ENCODE data around the gene TPM4. TPM values are rescaled to one million over a fixed set of nuclear protein-coding genes. Genes with fewer than 3 reads are reported as not detected.
A peak's percentile ranks its signal among the peaks of the same experiment; 100 is the strongest.

Gene TPM4
- total and polyA plus RNA-seq, 2 of the 8 experiments (the other 6 are each of a cell fraction or from before 2014, with no cell fraction given) = 160 to 359 TPM

DNA sequence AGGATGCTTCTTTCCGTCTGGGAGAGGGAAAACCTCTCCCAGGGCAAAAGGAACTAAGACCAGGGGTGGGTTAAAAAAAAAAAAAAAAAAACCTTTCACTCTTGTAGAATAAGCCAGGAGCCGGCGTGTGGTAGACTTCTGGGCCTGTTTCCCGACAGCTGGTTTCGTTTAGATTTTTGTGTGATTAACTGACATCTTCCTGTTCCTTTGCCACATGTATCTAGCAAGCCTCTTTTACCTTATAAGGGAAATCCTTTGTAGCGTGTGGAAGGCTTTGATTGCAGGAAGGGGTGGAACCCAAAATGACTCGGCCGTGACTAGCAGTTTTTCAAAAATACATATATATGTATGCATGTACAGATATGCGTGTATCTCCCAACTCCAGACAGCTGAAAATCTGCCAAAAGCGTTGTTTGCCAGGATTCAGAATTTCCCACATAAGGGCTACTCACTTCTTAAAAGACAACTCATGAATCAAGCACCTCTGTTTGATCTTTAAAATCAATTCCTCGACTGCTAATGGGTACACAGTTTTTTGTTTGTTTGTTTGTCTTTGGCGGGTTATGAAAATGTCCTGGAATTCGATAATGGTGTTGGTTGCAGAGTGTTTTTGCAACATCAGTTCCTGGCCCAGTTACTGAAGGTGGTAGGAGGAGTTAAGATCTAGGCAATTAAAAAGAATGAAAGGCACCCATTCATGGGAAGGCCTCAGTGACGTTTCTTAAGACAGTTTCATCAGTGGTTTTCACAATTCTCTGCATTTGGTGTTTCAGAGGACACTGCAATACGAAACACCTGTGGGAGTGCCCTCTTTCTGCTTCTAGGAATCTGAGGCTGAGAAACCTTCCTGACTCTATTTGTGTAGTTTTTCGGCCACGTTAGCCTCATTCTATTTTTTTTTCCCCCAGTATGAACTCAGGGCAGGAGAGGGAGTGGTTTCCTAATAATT is 2.7 kb downstream of the TPM4 start (continued):
- TF ChIP-seq ZNF274 (IDR thresholded peaks at IDR 0.05; ENCODE audit: borderline replicate concordance, extremely low read depth, low read length) (no peak), CTBP2 (IDR thresholded peaks at IDR 0.05; ENCODE audit: borderline replicate concordance, insufficient read depth, insufficient read length, low read length) (no peak), SP1 (IDR thresholded peaks at IDR 0.05; ENCODE audit: low read depth, low read length) (no peak), HDAC2 (IDR thresholded peaks at IDR 0.05; ENCODE audit: borderline replicate concordance in 1 of 2, low read depth in 2 of 2, low read length in 2 of 2) (no peak), SP4 (IDR thresholded peaks at IDR 0.05; ENCODE audit: low read length) (no peak), SIN3A (conservative IDR thresholded peaks at IDR 0.05 in 1 of 2, IDR thresholded peaks at IDR 0.05 in 1 of 2; ENCODE audit: low read depth in 1 of 2, low read length in 2 of 2) (no peak), EP300 (IDR thresholded peaks at IDR 0.05; ENCODE audit: borderline replicate concordance in 1 of 2, low read depth in 2 of 2, low read length in 2 of 2) (no peak), JUN (IDR thresholded peaks at IDR 0.05; ENCODE audit: low read depth, low read length) (no peak), GTF2F1 (IDR thresholded peaks at IDR 0.05; ENCODE audit: borderline replicate concordance, low read depth, low read length) (no peak), BRCA1 (IDR thresholded peaks at IDR 0.05; ENCODE audit: low read depth, low read length) (no peak), SIRT6 (IDR thresholded peaks at IDR 0.05; ENCODE audit: low read length) (no peak), CEBPB (IDR thresholded peaks at IDR 0.05; ENCODE audit: low read depth, low read length) (no peak), CBX8 (IDR thresholded peaks at IDR 0.05; ENCODE audit: borderline replicate concordance, low read depth, low read length) (no peak), TBP (IDR thresholded peaks at IDR 0.05; ENCODE audit: low read depth, low read length) (peak; percentile 48), JUND (IDR thresholded peaks at IDR 0.05; ENCODE audit: low read length) (no peak), TAF1 (IDR thresholded peaks at IDR 0.05; ENCODE audit: low read depth, low read length) (peak; percentile 45; the same call in 1 of the 2 replicates), RFX5 (IDR thresholded peaks at IDR 0.05; ENCODE audit: borderline replicate concordance, low read depth, low read length) (no peak), CBX5 (IDR thresholded peaks at IDR 0.05; ENCODE audit: low read depth, low read length) (no peak), KDM5A (IDR thresholded peaks at IDR 0.05; ENCODE audit: low read length) (no peak)
- TF ChIP-seq, protein P1, sequence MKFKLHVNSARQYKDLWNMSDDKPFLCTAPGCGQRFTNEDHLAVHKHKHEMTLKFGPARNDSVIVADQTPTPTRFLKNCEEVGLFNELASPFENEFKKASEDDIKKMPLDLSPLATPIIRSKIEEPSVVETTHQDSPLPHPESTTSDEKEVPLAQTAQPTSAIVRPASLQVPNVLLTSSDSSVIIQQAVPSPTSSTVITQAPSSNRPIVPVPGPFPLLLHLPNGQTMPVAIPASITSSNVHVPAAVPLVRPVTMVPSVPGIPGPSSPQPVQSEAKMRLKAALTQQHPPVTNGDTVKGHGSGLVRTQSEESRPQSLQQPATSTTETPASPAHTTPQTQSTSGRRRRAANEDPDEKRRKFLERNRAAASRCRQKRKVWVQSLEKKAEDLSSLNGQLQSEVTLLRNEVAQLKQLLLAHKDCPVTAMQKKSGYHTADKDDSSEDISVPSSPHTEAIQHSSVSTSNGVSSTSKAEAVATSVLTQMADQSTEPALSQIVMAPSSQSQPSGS (IDR thresholded peaks at IDR 0.05; ENCODE audit: low read length) = 0 out of 2 replicates have a peak, but pooled peaks have one; percentile 28
- TF ChIP-seq, protein P2, sequence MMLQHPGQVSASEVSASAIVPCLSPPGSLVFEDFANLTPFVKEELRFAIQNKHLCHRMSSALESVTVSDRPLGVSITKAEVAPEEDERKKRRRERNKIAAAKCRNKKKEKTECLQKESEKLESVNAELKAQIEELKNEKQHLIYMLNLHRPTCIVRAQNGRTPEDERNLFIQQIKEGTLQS (IDR thresholded peaks at IDR 0.05; ENCODE audit: insufficient read depth, low read depth, low read length) = no peak
